HG03196 (cell line): ENCODE results near the gene FARS2.
"Not testable (repeated sequence)": the region's sequence is repeated elsewhere in the genome, so short reads cannot be mapped to it uniquely, and the experiment has no call there.

Experiments
- ATAC-seq: cut with Tn5 transposase; IDR thresholded peaks from one replicate; pipeline ENCODE4 v1.9.1; 2021; ENCODE audit not compliant: unreplicated experiment

The FARS2 gene

DNA sequence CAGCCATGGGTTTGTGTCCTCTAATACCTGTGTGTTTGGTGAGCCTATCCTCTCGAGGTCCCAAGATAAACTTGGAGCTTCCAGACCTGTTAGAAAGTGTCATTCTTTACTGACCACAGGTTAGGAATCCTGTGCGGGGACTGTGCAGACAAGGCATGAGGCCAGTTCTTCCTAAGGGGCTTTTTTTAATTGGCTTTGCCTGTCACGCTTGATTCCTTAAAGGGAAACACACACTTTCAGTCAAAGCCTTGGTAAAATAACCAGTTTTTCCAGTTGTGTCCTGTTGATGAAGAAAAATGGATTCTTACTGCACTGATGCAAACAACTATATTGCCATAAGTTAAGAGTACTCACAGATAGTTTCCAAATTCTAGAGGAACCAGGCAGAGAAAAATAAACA is 303.4 kb downstream of the FARS2 start:
- not testable (repeated sequence) for ATAC-seq

- ATAC-seq = no peak
These were observed 304.7 kb downstream of the FARS2 start for GRCh38 chr6:5565971-5566370.

GRCh38 chr6:5566718-5567117 is 305.4 kb downstream of the FARS2 start:
- ATAC-seq = no peak

DNA sequence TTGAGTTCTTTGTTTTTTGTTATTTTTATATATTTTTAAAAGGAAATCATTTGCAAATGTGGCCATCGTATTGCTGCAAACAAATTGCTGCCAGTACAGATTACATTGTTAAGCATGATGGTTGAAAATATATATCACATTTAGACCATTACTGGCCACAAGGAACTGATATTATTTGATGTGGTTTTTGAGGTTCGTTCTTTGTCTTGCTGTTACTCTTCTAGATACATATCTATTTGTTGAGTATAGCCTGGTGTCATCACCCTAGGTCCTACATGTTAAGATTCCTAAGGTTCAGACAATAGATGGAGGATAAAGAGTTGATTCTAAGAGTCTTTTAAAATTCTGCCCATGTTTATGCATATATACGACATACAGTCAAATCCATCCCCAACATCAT is 306.0 kb downstream of the FARS2 start:
- ATAC-seq = no peak

GRCh38 chr6:5567890-5568289 is 306.6 kb downstream of the FARS2 start:
- no peak for ATAC-seq

DNA sequence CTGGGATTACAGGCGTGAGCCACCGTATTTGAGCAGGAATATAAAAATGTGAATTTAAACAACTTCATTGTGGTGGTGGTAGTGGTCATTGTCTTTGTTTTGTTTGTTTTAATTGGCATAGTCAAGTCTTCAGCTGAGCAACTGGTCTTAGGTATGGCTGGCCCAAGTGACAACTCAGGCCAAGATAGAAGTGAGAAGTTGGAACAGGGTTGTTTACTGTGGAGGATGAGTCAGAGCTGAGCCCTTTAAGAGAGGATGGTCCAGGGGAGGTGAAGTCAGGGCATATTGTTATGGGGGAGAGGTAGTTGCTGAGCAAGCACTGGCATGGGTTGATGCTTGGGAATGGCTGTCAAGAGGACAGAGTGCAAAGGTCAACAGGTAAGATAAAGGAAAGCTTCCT is 308.2 kb downstream of the FARS2 start:
- no peak for ATAC-seq

- no peak for ATAC-seq
These were observed 309.3 kb downstream of the FARS2 start for GRCh38 chr6:5570641-5571040.

DNA sequence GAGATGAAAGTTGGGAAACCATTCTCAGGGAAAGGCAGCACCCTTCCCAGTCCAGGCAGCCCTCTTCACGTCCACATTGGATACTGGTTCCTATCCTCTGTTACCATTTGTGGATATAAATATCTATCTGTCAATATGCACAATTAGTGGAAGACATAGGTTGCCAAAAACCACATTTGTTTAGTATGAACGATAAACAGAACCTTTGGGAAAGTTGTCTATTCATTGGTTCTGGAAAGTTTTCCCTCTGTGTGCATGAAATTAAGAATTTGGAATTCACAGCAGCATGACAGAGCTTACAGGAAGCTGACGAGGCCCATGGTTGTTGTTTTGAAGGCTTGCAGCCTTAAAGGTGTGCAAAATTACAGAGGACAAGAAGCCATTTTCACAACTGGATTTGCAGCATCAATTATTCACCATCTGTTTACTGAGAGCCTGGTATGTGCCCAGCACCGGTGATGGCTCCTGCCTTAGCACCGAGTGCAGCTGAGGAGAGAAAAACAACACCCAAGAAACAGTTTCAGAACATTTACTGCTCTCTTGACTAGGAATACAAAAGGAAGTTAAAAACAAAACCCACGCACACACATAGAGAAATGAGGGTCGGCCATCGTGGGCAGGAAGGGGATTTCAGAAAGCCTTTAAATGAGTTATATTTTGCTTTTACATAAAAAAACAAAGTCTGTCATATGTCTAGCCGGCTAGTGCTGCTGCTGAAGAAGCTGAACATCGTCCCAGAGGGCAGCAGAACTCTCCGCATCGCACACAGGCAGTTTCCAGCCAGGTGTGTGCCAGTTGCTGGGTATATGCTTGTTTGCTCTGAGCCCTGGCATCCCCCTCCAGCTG is 319.6 kb downstream of the FARS2 start:
- ATAC-seq = no peak

GRCh38 chr6:5582762-5583161 is 321.4 kb downstream of the FARS2 start:
- no peak for ATAC-seq

DNA sequence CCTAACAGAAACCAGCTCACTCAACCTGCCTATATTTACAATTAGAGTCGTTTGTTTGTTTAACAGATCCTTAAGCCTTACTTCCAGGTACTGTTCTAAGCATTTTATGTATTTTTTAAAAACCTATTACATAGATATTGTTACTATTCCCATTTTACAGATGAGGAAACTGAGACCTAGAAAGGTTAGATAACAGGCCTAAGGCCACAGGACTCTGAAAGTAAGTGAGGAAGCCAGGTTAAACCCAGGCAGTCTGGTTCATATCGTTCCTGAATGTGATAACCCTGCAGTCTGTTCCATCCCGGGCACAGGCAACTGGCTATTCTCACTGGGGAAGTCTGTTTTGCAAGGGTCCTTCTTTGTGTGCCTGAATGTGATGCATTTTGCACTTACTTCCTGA is 322.2 kb downstream of the FARS2 start:
- ATAC-seq = no peak

DNA sequence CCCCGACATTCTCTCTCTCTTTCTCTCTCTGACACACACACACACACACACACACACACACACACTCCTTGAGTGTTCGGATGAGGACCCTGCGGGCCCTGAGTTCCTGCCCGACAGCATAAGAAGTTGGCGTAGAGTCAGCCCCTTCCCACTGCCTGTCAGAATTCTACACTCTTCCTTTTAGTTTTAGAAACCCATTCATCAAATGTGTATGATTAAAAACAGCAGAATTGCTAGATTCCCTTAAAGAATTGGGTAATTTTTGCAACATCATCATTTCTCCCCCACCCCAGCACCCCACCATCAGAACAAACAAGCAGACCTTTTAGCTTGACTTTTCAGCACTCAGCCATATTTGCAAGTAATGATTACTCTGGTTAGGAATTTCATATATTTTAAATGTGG is 322.8 kb downstream of the FARS2 start:
- no peak for ATAC-seq

DNA sequence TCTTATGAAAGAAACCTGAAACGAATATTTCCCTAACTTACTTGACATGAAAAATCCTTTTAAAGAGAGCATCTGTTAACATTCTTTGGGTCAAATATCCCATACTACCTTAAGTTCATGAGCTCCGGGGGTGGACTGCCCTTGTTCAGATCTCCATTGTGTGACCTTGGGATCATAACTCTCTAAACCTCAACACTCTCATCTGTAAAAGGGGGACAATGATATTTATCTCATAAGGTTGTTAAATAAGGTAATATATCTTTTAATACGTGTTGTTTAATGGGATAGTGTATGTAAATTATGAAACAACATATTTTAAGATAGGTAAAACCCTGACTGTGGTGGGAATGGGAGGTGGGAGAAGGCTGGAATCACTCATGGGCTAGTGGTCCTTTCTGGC is 326.3 kb downstream of the FARS2 start:
- ATAC-seq = no peak

GRCh38 chr6:5589422-5590141 is 328.3 kb downstream of the FARS2 start:
- ATAC-seq = no peak

- no peak for ATAC-seq
These were observed 328.9 kb downstream of the FARS2 start for GRCh38 chr6:5590187-5590586.

- ATAC-seq = no peak
These were observed 331.7 kb downstream of the FARS2 start for GRCh38 chr6:5592886-5593519.

DNA sequence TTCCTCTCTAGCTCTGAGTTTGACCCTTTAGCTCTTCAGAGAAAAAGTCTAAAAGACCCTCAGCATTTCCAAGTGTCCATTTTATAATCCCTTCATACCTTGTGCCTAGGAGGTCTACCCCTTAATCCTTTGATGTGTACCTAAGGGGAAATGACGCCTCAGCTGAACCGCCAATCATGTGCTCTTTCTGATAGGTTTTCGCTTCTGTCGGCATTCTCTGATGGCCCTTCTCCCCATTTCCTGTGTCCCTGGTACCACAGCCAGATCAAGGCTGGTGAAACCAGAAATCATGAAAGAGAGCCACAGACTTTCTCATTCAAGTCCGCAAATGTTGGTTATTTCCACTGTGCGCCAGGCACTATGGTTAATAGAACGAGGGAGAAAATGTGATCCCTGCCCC is 333.9 kb downstream of the FARS2 start:
- no peak for ATAC-seq

DNA sequence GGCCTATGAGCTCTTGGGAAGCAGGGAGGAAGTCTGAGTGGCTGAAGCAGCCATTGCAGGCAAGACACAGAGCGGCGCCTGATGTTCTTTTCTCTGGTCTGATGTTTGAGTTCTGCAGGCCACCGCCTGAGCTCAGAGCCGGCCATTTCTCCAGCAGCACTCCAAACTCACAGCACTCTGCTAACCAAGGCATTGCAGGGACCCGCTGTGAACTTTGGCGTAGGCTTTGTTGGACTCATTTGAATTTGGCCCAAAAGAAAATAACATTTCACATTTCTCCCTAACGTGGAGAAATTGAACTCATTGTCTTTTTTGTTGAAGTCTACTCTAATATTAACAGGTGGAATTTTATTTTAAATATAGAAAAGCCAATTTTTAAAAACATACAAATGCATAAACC is 336.1 kb downstream of the FARS2 start:
- ATAC-seq = no peak

DNA sequence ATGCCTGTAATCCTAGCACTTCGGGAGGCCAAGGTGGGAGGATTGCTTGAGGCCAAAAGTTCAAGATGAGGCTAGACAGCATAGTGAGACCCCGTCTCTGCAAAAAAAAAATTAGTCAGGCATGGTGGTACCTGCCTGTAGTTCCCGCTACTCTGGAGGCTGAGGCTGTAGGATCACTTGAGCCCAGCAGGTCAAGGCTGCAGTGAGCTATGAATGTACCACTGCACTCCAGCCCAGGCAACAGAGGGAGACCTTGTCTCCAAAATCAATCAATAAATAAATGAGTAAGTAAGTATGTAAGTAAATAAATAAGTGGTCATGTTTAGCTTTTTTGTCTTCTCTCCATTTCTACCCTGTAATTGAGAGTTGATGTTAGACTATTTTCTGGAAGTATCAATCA is 336.8 kb downstream of the FARS2 start:
- no peak for ATAC-seq

DNA sequence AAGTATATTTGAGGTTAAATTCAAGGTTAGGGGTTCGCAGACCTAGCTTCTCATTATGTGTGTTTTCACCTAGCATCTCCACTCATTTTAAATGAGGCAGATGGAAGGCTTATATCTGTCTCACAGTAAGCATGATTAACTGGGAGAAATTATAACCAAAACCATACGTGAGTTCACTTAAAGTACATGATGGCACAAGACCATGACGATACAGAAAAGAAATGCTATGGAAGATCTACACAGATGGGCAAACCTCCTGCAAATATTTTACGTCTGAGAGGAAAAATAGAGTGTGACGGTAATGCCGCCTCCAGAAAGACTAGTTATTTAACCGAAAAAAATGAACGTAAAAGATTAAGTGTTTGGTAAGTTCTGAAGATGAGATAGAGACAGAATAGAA is 337.8 kb downstream of the FARS2 start:
- no peak for ATAC-seq

GRCh38 chr6:5605937-5606336 is 344.6 kb downstream of the FARS2 start:
- ATAC-seq = no peak

DNA sequence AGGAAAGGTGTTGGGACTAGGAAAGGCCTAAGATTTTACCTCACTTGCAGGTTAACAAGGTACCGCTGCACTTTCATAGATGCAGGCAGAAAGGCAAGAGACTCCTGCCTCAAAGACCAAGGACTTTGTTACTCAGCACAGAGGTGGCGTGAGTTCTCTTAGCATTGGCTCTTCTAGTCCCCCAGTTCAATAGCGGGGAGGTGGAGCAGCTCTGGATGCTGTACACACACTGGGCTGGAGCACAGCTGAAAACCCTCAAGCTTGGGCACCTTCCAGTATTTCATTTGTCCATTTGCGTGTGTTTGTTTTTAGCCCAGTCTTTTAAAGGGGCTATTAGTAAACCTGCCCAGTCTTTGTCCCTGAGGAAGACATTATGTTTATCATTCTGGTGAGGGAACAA is 345.2 kb downstream of the FARS2 start:
- ATAC-seq = no peak

DNA sequence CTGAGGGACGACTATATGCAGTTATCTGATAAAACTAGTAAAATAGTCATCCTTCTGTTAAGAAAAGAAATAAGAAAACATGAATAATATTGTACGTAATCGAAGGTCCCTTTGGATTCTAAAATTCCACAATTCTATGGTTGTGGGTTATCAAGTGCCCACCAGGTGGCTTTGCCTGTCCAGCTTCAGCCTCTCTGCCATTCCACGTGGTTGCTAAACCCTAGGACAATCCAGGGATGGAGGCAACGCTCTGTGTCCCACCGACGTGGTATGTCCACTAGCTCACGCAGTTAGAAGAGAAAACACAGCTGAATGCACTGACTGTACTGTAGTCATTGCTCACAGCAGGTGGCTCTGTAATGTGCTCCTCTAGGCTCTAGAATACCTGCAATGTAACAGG is 349.3 kb downstream of the FARS2 start:
- ATAC-seq = no peak
